Measurements from ENCODE around the gene SNRPA. TPM values are rescaled to one million over a fixed set of nuclear protein-coding genes. Genes with fewer than 3 reads are reported as not detected.

Gene SNRPA
- total and polyA plus RNA-seq, 2 of the 4 experiments (the other 2 are of a cell fraction): 30.3 to 81.3 TPM

- Histone ChIP-seq H3K9ac (ENCODE audit: low read depth, low read length) (no peak overlapping the region), H3K9me1 (ENCODE audit: insufficient read depth, low read length) (peaks cover 5% of the 10 kb centered on the region; the same call in 1 of the 2 replicates), H3K18ac (ENCODE audit: low read depth, low read length) (no peak overlapping the region), H3K36me3 (ENCODE audit: control insufficient read depth, insufficient read depth, low read length) (peaks cover 63% of the 10 kb centered on the region), H2AK5ac (ENCODE audit: low read depth, low read length) (no peak overlapping the region), H3K79me1 (ENCODE audit: low read depth in 1 of 2, low read length in 2 of 2) (0 out of 4 replicates have a peak, but pooled peaks cover 0 to 9% of the 10 kb centered on the region in 2 experiments), H3K4me1 (ENCODE audit: control insufficient read depth, insufficient read depth, low read length) (no peaks in the 10 kb centered on the region), H3K14ac (replicated peaks; ENCODE audit: low read depth, low read length) (no peak overlapping the region), H3K4me2 (ENCODE audit: low read depth, low read length) (no peak overlapping the region), H3K4me3 (ENCODE audit: insufficient read depth, low read depth, low read length) (no peak overlapping the region), H2BK20ac (ENCODE audit: low read depth, low read length) (no peak overlapping the region), H4K20me1 (ENCODE audit: insufficient read depth, low read length) (no peaks in the 10 kb centered on the region), H2AK9ac (replicated peaks; ENCODE audit: low read depth, low read length, poor library complexity) (no peak overlapping the region), H4K5ac (ENCODE audit: low read depth, low read length) (no peak overlapping the region), H3K4ac (ENCODE audit: low read depth, low read length) (no peak overlapping the region), H2BK15ac (ENCODE audit: low read depth, low read length) (no peak overlapping the region), H2BK120ac (ENCODE audit: low read depth, low read length) (no peak overlapping the region), H3K27me3 (ENCODE audit: control insufficient read depth, insufficient read depth, low read length) (no peaks in the 10 kb centered on the region), H4K8ac (ENCODE audit: low read depth in 2 of 2, low read length in 2 of 2) (no peak overlapping the region), H3K27ac (ENCODE audit: insufficient read depth, low read length) (no peak overlapping the region), H2BK5ac (ENCODE audit: low read depth, low read length, poor library complexity, severe bottlenecking) (no peak overlapping the region), H3K56ac (ENCODE audit: extremely low read depth, insufficient read depth, low read length) (no peak overlapping the region), H4K91ac (ENCODE audit: insufficient read depth, low read depth, low read length) (no peak overlapping the region), H2AFZ (replicated peaks; ENCODE audit: low read length, poor library complexity) (no peak overlapping the region), H3K23ac (ENCODE audit: low read depth, low read length) (no peak overlapping the region), H3K9me3 (ENCODE audit: control insufficient read depth, insufficient read depth, low read length) (no peaks in the 10 kb centered on the region)
- ATAC-seq (ENCODE audit: low read depth) (no peak), DNase-seq (no peak)
- intact Hi-C loops (cut with micrococcal nuclease): no loop called here
- in situ Hi-C loops (cut with MboI; ENCODE audit: low sequenced_read_pairs): no loop called here
- no TSS peak for BruUV-seq (replicated peaks)
- ChIA-PET POLR2A (ENCODE audit: unreplicated experiment) (no interaction called here), CTCF (no interaction called here)
- WGBS, 2 experiments (ENCODE audit: extremely low coverage in 2 of 2, insufficient read length in 1 of 2): 100% methylated on average over 5 of the region's 18 CpGs; no CpG with 5 or more reads in 1 of the 2 experiments
- dilution Hi-C loops (cut with HindIII; ENCODE audit: low sequenced_read_pairs, unreplicated experiment): no loop called here
- TF ChIP-seq RFX5 (IDR thresholded peaks at IDR 0.05; ENCODE audit: low read depth, low read length) (no peak), FOS (IDR thresholded peaks at IDR 0.05; ENCODE audit: low read depth, low read length) (no peak), CEBPB (IDR thresholded peaks at IDR 0.05; ENCODE audit: low read depth, low read length) (no peak), POLR2A (IDR thresholded peaks at IDR 0.05; ENCODE audit: low read depth, low read length) (no peak), BHLHE40 (IDR thresholded peaks at IDR 0.05; ENCODE audit: low read depth, low read length) (no peak), SMC3 (IDR thresholded peaks at IDR 0.05; ENCODE audit: low read depth, low read length) (no peak), CHD1 (IDR thresholded peaks at IDR 0.05; ENCODE audit: low read depth, low read length) (no peak), USF2 (IDR thresholded peaks at IDR 0.05; ENCODE audit: low read depth, low read length) (no peak), RAD21 (IDR thresholded peaks at IDR 0.05; ENCODE audit: low read length) (no peak), MXI1 (IDR thresholded peaks at IDR 0.05; ENCODE audit: borderline replicate concordance, low read depth, low read length) (no peak), CTCF (conservative IDR thresholded peaks at IDR 0.05; ENCODE audit: low read depth, low read length) (no peak), MAFK (IDR thresholded peaks at IDR 0.05; ENCODE audit: low read depth, low read length) (no peak), ELK1 (IDR thresholded peaks at IDR 0.05; ENCODE audit: borderline replicate concordance, low read depth, low read length) (no peak), MAZ (IDR thresholded peaks at IDR 0.05; ENCODE audit: borderline replicate concordance, low read depth, low read length) (no peak), NFE2L2 (IDR thresholded peaks at IDR 0.05; ENCODE audit: low read depth, low read length) (no peak)
These were observed 46.3 kb upstream of the SNRPA start for GRCh38 chr19:40704491-40705361.
